Sigmoid colon (tissue), 7 donors: ENCODE measurements around the gene SORCS1. TPM values are rescaled to one million over a fixed set of nuclear protein-coding genes. Genes with fewer than 3 reads are reported as not detected.

Source experiments
- DNase-seq: peaks from one replicate; pipeline ENCODE4 v3.0.0-alpha.2; 2019
- H3K27ac ChIP-seq, 4 donors: fragments of 200-600 bp; sonication (generic); one replicate each; pipeline ENCODE4 v1.5.1; 2016 to 2019; ENCODE audit warnings: mild to moderate bottlenecking in 1 of 4
- H3K27me3 ChIP-seq, 3 donors: fragments of 200-600 bp; sonication (generic); one replicate each; pipeline ENCODE4 v1.5.1; 2019; ENCODE audit warnings: mild to moderate bottlenecking in 1 of 3
- H3K36me3 ChIP-seq, 4 donors: fragments of 200-600 bp; sonication (generic); one replicate each; pipeline ENCODE4 v1.5.1; 2016 to 2019
- H3K4me1 ChIP-seq, 4 donors: fragments of 200-600 bp; sonication (generic); one replicate each; pipeline ENCODE4 v1.5.1; 2017 to 2019
- H3K4me3 ChIP-seq, 4 donors: fragments of 200-600 bp; sonication (generic); one replicate each; pipeline ENCODE4 v1.5.1; 2017 to 2019; ENCODE audit warnings: mild to moderate bottlenecking in 2 of 4, moderate library complexity in 1 of 4
- H3K9me3 ChIP-seq, 4 donors: fragments of 200-600 bp in 3 of 4; sonication (generic) in 3 of 4; one replicate each; pipeline versions ENCODE4 v1.5.1 to v1.6.1; 2013 to 2019
- EP300 ChIP-seq, 4 donors: sonication (generic); formaldehyde crosslinking; IDR thresholded peaks; one replicate each; pipeline ENCODE4 v1.6.1; 2017; ENCODE audit warnings: antibody characterized with exemption in 4 of 4
- POLR2A ChIP-seq, 2 donors: fragments of 450-650 bp; IDR thresholded peaks; one replicate each; pipeline ENCODE4 v1.6.1; 2016; ENCODE audit warnings: antibody characterized with exemption in 2 of 2, mild to moderate bottlenecking in 2 of 2, moderate library complexity in 2 of 2
- POLR2AphosphoS5 ChIP-seq, 4 donors: sonication (generic); formaldehyde crosslinking; IDR thresholded peaks; one replicate each; pipeline ENCODE4 v1.6.1; 2017; ENCODE audit warnings: antibody characterized with exemption in 4 of 4
- WGBS, 2 donors: extraction: QIAGEN DNeasy Blood & Tissue Kit; methylation state at CpG; one replicate each; pipeline ENCODE4 v1.1.7; 2013; 5-methylcytosine and 5-hydroxymethylcytosine counted together
- intact Hi-C: fragments of 100-400 bp; cut with DNase I; formaldehyde crosslinking; loops from one replicate; pipeline ENCODE4 v1.15.1; 2023
- polyA plus RNA-seq, 3 donors: library from polyadenylated mRNA; stranded (reverse); fragments of 200-250 nt; gene quantifications; one replicate each; pipeline ENCODE4 v1.2.3, GENCODE V29; 2013
- total RNA-seq, 4 donors: library from RNA; depleted of rRNA; stranded (reverse); fragments of >200 nt; gene quantifications; one replicate each; pipeline ENCODE4 v1.1.0, GENCODE V29; 2016
- TF ChIP-seq, protein P1 (sequence below), 4 experiments: fragments of 450-650 bp in 3 of 4; fragments of 200-600 bp in 1 of 4; IDR thresholded peaks; one replicate each; pipeline ENCODE4 v1.5.1; 2016 to 2019; ENCODE audit warnings: antibody characterized with exemption in 4 of 4, mild to moderate bottlenecking in 3 of 4, moderate library complexity in 2 of 4
- donor health status: healthy with polysubstance abuse.
- donor health status: Bipolar disorder and iron deficiency.
- donor health status: healthy.

The SORCS1 gene
- total and polyA plus RNA-seq, 7 donors = 2.5 to 18.3 (median 8.7) TPM; not detected in 1

DNA sequence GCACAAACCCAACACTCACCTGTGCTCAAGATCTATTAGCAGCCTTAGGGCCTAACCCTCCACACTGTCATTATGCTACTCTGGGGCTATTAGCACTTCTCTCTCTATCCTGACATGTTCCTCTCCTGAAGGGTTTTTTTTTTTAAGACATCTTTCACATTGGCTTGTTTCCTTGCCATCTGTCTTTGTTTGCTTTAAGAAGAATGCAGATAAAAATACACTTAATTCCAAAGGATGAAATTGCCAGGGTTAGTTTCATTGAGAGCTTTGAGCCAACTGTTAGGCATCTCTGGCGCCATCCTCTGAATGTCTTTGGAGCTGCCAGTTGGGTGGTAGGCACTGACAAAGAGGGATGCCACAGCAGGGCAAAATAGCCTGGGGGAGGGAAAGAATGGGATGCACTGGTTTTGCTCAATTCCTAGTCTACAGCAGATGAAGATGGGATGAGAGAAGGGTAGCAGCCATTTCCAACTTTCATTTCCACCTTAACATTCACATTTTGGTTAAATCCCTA lies 399.2 kb downstream of the SORCS1 start:
- Histone ChIP-seq H3K36me3 (no peaks in the 10 kb centered on the region), H3K4me3 (no peak overlapping the region), H3K27me3 (no peaks in the 10 kb centered on the region), H3K9me3 (no peaks in the 10 kb centered on the region), H3K27ac (no peak overlapping the region), H3K4me1 (no peaks in the 10 kb centered on the region)
- intact Hi-C loops = no loop called here
- DNase-seq = no peak
- TF ChIP-seq EP300 (IDR thresholded peaks at IDR 0.05) (no peak), POLR2A (IDR thresholded peaks at IDR 0.05) (no peak), POLR2AphosphoS5 (IDR thresholded peaks at IDR 0.05) (no peak)
- TF ChIP-seq, protein P1, sequence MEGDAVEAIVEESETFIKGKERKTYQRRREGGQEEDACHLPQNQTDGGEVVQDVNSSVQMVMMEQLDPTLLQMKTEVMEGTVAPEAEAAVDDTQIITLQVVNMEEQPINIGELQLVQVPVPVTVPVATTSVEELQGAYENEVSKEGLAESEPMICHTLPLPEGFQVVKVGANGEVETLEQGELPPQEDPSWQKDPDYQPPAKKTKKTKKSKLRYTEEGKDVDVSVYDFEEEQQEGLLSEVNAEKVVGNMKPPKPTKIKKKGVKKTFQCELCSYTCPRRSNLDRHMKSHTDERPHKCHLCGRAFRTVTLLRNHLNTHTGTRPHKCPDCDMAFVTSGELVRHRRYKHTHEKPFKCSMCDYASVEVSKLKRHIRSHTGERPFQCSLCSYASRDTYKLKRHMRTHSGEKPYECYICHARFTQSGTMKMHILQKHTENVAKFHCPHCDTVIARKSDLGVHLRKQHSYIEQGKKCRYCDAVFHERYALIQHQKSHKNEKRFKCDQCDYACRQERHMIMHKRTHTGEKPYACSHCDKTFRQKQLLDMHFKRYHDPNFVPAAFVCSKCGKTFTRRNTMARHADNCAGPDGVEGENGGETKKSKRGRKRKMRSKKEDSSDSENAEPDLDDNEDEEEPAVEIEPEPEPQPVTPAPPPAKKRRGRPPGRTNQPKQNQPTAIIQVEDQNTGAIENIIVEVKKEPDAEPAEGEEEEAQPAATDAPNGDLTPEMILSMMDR (IDR thresholded peaks at IDR 0.05) = no peak
- WGBS, 2 donors = 84 to 96% methylated on average over 1 of the region's 1 CpG

DNA sequence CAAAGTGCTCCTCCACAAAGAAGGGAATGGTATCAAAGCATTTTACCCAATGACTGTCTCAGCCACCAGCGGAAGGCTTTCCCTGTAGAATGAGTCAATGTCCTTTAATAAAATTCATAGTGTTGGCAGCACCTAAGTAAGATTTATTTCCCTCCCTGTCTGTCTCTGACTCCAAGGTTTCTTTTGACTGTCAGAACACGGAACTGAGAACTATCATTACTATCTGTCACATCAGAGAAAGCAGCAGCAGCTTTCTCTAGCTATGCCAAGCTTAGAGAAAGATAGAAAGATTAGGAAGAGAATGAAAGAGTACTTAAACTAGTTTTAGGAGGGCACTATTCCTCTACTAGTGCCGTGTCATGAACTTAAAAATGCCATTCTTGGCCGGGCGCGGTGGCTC lies 400.1 kb downstream of the SORCS1 start:
- Histone ChIP-seq H3K36me3 (no peaks in the 10 kb centered on the region), H3K27ac (no peak overlapping the region), H3K9me3 (no peaks in the 10 kb centered on the region), H3K27me3 (no peaks in the 10 kb centered on the region), H3K4me1 (no peaks in the 10 kb centered on the region), H3K4me3 (no peak overlapping the region)
- TF ChIP-seq POLR2AphosphoS5 (IDR thresholded peaks at IDR 0.05) (no peak), POLR2A (IDR thresholded peaks at IDR 0.05) (no peak), EP300 (IDR thresholded peaks at IDR 0.05) (no peak)
- TF ChIP-seq, protein P1 (IDR thresholded peaks at IDR 0.05) = no peak
- 86 to 91% methylated on average over 6 of the region's 6 CpGs for WGBS, 2 donors
- DNase-seq = no peak
- intact Hi-C loops = no loop called here

DNA sequence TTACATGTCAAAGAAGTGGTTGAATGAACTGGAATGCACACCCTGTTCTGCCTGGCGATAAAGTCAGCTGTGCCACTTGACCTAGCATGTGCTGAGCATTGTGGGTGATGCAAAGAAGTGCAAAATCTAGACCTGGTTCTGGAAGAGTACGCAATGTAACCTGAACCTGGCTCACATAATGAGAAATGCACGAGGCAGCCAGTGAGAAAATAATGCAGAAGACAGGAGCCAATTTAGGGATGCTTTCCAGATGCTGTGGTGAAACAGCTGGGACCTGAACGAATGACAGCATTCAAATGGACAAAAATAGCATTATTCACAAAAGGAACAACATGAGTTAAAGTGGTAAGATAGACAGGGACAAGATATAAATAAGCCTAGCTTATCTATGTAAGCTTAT lies 402.6 kb downstream of the SORCS1 start:
- no peak overlapping the region for H3K4me3 ChIP-seq
- DNase-seq = no peak
- H3K4me1 ChIP-seq = no peaks in the 10 kb centered on the region
- H3K9me3 ChIP-seq = no peaks in the 10 kb centered on the region
- no peaks in the 10 kb centered on the region for H3K27me3 ChIP-seq
- H3K36me3 ChIP-seq = no peaks in the 10 kb centered on the region
- intact Hi-C loops = no loop called here
- 80 to 84% methylated on average over 4 of the region's 4 CpGs for WGBS, 2 donors
- TF ChIP-seq, protein P1 (IDR thresholded peaks at IDR 0.05) = no peak
- peak in 2 of 4 donors; percentile 39 to 65 for TF ChIP-seq POLR2AphosphoS5 (IDR thresholded peaks at IDR 0.05)
- H3K27ac ChIP-seq = no peak overlapping the region

DNA sequence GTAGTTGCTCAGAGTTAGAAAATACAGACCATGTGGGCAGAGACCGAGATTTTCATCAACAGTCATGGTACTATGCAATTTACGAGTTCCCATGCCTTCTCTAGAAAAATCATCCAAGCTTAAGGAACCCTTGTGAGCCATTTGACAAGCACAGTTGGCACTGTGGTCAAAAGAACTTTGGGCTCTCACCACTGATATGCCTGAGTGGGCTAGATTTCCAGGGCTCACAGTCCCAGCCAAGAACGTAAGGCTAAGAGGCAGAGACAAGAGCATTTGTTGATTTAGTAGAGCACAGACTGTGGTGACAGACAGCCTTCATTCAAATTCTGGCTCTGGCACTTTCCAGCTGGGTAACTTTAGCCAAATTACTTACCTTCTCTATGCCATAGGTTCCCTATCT lies 407.0 kb downstream of the SORCS1 start:
- WGBS, 2 donors = 83 to 88% methylated on average over 3 of the region's 3 CpGs
- TF ChIP-seq, protein P1 (IDR thresholded peaks at IDR 0.05) = no peak
- no peak for TF ChIP-seq POLR2AphosphoS5 (IDR thresholded peaks at IDR 0.05)
- TF ChIP-seq POLR2A (IDR thresholded peaks at IDR 0.05) = no peak
- no peak for TF ChIP-seq EP300 (IDR thresholded peaks at IDR 0.05)
- H3K4me1 ChIP-seq = no peaks in the 10 kb centered on the region

DNA sequence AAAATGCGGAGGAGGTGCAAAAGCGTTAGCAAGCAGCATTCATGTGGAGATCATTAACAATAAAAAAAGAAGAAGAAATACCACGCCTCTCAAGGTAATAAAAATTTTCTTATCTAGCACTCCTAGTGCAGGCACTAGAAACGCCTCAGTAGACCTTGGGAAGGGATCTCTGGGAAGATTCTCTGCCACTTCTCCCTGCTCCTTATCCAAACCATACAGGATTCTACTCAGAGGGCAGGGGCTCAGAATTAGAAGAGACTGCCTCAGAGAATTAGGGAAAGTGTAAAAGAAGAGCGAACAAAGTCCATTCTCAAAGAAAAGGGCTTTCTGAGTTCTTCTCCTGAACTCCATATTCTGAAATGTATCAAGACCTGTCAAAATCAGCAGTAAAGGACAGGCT lies 413.4 kb downstream of the SORCS1 start:
- intact Hi-C loops = no loop called here
- DNase-seq = no peak
- no peaks in the 10 kb centered on the region for H3K9me3 ChIP-seq
- H3K4me3 ChIP-seq = no peak overlapping the region
- TF ChIP-seq POLR2AphosphoS5 (IDR thresholded peaks at IDR 0.05) = no peak
- TF ChIP-seq, protein P1 (IDR thresholded peaks at IDR 0.05) = no peak
- H3K36me3 ChIP-seq = no peaks in the 10 kb centered on the region
- no peaks in the 10 kb centered on the region for H3K27me3 ChIP-seq
- no peak overlapping the region for H3K27ac ChIP-seq
- no peaks in the 10 kb centered on the region for H3K4me1 ChIP-seq
- WGBS, 2 donors = 34 to 71% methylated on average over 5 of the region's 5 CpGs

More for the DNA sequence above, 407.0 kb downstream of the SORCS1 start:
- intact Hi-C loops = no loop called here
- DNase-seq = no peak
- Histone ChIP-seq H3K36me3 (no peaks in the 10 kb centered on the region), H3K27me3 (no peaks in the 10 kb centered on the region), H3K9me3 (no peaks in the 10 kb centered on the region), H3K4me3 (no peak overlapping the region), H3K27ac (no peak overlapping the region)
